HUDEP-2 (cell line): Measurements from ENCODE around the gene EMP1.

Source experiments
- DNase-seq, 76 experiments: peaks; one replicate each; lab custom pipeline; 2025; ENCODE audit not compliant: unreplicated experiment in 76 of 76; lab: John Stamatoyannopoulos, UW

The EMP1 gene

GRCh38 chr12:13195250-13195649, 1.3 kb upstream of the EMP1 start:
- DNase-seq, result no peak

DNA sequence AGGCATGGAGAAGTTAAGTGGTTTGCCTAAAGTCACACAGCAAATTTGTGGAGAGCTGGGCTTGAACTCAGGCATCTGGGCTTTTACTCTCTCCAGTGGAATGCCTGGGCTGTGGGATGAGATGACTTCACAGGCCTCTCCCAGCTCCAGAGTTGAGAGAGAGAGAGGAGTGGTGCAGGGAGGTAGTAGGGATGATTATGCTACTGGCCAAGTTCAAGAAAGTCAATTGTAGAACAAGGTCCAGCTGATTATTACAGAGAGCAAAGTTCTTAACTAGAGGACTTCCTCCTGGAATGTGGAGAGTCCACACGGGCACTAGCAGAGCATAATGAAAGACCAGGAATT, 769 bp upstream of the EMP1 start:
- DNase-seq, result no peak

DNA sequence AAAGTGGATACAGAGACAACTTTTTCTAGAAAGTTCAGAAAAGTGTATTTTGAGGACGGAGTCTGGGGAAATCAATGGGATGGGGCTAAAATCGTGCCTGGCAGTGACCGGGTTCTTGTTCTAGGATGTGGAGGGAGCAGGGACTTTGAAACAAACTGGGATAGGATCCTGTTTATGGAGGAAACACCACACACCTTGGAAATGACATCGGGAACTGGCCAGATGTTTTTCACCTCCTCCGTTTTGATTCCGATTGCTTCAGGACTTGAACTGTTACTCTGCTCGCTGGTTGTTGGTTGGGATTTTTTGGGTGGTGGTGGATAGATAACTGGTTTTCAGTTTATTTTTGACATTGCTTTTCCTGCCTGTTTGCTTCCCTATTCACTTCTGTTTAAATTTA, 506 bp downstream of the EMP1 start:
- DNase-seq, result no peak

GRCh38 chr12:13197526-13198143, 1.1 kb downstream of the EMP1 start:
- no peak for DNase-seq

DNA sequence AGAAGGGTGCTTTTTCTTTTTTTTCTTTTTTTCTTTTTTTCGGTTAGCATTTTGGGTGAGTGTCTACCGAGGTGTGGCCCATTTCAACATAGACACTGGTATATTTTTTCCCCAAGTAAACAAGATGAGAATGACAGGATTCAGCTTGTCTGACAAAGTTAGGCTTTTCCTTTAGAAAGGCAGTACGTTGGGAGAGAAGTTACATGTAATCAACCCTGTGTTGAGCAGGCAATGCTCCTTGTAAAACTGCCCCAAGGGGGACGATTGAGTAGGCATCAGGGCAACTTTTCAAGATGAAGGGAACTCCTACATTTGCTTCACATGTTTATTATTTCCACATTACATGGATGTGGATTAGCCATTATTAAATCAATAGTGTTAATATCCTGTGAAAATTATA, 1.7 kb downstream of the EMP1 start:
- DNase-seq, result no peak

DNA sequence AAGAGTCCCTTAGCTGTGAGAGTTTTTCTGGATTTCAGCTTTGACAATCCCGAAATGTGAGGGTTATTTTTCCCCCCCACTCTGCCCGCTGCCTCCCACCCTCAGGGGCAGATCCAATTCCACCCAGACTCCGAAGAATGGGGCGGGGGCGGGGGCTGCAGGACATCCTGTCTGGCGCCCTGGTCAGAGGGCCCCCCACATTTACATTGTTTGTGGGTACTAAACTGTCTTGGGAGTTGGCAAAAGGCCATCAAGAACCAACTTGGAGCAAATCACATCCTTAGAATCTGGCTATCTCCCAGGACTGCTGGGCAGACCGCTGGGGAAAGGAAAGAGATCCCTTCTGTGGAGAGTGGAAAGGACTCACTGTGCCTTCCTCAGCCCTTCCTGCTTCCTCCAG, 2.4 kb downstream of the EMP1 start:
- DNase-seq, result no peak

DNA sequence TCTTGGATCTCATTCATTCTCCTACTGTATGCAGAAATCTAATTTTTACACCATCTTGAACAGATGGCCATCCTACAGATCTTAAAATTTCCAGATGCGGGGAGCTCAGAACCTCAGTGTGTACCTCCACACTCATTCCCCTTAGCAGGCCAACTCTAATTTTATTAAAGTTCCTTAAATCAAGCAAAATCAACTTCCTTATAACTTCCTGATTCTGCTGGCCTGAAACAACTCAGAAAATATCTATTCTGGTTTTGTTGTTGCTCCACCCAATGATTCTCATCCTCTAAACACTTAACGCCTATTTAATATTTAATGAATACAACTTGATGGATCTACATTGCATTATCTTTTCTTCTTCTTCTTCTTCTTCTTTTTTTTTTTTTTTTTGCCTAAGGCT, 3.1 kb downstream of the EMP1 start:
- DNase-seq, result no peak

DNA sequence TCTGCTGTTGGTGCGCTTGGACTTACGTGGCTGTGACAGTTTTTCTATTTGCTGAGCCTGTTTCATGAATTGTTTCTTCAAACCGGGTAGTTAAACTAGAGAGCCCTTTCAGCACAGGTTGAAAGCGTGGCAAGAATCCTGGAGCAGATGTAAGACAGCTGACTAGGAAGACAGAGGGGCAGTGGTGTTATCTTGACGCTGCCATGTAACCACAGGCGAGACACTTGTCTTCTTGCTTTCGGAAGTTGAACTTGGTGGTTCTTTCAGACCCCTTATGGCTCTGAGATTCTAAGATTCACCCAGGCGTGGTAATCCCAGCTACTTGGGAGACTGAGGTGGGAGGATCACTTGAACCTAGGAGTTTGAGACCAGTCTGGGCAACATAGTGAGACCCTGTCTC, 4.3 kb downstream of the EMP1 start:
- DNase-seq, result no peak

DNA sequence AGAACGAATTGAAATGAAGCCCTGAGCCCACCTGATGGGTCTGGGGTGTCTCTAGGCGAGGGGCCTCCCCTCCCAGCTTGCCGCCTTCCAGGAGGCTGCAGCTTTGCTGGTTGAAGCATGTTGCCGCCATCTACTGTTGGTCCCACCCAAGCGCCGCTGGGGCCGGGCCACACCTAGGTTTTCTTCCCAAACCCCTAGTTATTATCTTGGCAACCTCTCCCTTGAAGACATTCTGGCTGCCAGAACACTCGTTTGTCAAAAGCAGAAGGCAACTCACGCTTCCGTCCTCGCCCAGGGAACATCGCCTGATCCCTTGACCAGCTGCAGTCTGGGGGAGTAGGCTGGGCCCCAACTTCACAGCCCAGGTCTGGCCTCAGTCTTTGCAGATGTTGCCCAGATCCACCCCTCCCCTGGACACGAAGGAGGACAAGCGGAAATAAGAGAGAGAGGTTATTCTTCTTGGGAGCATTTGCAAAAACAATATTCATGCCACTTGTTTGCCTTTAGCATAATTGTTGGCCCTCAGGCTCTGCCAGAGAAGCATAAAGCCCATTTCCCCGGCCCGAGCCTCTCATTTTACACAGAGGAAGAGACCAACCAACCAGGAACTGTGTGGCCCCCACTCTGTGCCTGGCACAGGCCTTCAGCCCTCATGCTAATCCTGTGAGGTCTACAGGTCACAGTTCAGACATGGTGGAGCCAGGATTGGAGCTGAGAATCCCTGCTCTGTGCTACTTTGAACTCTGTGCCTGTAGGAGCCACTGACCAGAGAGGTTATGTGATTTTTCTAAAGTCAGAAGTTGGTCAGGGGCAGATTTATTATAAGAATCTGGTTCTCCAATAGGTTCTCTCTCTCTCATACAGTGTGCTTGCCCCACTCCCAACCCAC, 6.8 kb downstream of the EMP1 start:
- DNase-seq, result no peak

GRCh38 chr12:13204428-13204827, 7.9 kb downstream of the EMP1 start:
- no peak for DNase-seq

DNA sequence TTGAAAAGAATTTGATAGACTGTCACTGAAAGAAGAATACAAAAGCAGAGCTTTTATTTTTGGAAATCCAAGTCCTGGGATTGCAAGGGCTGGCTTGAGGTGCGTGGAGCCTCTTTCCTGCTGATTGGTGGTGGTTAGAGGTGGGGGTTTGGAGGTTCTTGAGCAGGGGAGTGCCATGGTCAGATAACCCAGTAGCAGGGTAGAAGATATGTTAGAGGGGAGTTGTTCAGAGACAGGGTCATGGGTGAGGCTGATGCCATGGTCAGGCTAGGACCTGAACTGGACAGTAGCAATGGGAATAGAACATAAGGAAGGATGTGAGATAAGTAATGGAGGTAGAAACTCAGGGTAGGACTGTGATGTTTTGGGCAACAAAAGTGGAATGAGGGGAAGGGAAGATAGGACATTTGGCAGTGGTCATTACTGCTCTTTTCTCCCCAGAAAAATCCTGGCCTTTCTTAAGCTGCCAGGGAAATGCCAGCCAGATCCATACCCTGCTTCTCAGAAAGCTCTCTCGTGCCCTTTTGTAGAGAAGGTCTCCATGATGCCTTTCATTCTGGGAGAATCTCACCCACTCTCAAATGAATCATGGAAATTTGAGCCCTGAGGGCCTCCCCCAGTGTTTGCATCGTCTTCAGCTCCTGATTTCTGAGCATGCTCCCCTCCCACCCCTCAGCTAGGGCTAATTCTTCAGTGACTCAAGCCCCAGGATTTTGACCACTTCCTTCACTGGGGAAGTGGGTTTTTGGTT, 9.5 kb downstream of the EMP1 start:
- DNase-seq, result no peak

DNA sequence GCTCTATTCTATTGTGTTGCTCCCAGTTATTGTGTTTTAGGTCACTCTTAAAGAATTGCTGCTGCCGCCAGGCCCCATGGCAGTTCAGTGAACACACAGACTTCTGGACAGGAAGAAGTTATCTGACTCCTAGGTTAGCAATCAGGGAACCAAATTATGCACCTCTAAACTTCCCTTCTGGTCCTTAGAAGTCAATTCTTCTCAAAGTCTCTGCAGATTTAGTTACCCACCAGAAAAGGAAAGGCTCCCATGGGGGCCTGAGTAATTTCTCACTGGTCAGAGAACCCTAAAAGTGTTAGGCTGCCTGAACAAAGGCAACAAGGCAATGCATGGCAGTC, 10.0 kb downstream of the EMP1 start:
- DNase-seq, result no peak

DNA sequence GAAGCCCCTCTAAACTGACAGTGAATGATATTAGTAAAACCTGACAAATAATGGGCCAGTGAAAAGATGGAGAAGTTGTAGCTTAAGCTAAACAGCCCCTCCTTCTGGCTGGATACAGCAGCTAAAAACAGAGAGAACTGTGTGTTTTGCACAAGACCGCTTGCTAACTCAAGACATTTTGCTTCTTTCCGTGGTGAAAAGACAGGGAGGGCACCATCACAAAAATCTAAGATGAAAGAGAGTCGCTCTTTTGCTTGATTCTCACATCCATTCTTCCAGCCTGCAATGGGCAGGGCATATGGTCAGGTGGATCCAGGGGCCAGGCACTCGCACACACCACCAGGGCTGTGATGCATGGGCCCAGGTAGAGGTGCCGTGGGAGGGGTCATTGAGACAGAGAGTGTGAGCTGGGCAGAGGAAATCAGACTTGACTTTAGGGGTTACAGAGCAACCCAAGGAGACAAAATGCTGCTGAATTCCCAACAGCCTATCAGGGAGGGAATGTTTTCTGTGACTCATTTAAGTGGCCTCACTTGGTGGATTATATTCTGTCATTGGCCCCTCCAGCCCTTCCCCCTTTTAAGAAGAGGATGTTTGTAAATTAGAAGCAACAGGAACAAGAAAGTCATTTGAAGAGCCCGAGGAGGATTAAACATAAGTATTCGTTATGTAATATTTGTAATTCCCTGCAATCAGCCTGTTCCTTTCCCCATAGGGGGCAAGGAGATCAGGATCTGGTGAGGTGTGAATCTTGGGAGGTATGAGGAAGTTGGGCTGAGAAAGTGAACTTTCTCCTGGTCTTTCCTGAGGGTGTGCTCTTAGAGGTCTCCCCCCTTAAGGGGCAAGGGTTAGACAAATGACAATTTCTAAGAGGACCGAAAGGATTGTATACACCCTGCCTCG, 12.3 kb downstream of the EMP1 start:
- peak in 1 of 76 experiments; percentile 2 for DNase-seq

DNA sequence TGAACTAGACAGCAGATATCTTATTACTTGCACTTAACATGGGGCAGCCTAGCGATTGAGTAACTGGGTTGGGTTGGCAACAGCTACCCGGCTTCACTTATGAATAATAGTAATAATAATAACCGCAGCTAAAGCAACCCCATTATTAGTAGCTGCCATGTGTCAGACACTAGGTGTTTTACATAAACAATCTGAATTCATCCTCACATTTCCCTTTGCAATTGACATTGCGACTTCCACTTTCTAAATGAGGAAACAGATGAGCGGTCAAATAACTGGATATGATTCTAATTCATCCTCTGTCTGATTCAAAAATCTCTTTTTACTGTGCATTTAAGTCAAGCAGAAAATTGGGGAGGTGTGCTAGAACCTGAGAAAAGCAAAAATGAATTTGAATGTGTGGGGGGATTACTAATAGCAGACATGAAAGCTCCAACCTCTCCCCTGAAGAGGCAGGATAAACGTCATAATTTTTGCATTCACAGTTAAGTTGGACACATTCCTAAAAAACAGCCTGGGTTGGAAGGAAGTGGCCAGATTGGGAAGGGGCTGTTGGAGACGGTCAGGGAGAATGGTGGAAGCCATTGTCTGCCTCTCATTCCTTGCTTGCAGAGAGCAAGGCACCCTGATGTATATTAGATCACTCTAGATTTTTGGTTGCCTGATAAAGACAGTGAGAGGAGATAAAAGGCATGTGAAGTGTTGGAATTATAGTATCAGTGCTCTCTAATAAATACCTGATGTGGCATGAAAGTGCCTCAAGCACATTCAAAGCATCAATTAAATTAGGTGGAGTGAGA, 13.1 kb downstream of the EMP1 start:
- no peak for DNase-seq

- no peak for DNase-seq
These were observed 14.0 kb downstream of the EMP1 start for GRCh38 chr12:13210236-13211190.

DNA sequence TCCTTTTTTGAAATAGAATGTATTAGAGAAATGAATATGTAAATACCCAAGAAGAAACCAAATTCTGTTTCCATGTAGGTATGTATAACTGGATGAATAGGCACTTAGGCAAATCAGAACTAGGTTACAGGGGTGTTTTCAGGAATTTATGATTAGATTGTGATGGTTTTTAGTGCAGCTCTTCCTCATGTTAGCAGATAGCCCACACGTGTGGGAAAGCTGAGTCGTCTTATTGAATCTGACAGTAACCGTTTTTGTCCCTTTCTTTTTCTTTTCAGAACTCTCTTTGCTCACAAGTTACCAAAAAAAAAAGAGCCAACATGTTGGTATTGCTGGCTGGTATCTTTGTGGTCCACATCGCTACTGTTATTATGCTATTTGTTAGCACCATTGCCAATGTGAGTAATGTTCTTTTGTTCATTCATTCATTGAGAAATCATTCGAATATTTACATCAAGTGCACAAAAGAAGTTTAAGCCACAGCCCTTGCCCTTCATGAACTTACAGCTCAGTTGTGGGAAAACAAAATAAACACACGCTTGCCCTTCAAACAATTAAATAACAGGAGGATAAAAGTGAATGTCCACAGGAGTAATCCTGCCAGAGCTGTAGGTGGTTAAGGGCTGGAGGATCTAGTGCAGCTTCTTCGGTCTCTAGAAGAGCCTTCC, 14.8 kb downstream of the EMP1 start:
- no peak for DNase-seq

GRCh38 chr12:13211859-13212664, 15.5 kb downstream of the EMP1 start:
- peak in 48 of 76 experiments; percentile 2 to 68 (median 24) for DNase-seq

- no peak for DNase-seq
These were observed 18.5 kb downstream of the EMP1 start for GRCh38 chr12:13215056-13215455.
